ENCODE results near the gene BIK.

BIK gene

DNA sequence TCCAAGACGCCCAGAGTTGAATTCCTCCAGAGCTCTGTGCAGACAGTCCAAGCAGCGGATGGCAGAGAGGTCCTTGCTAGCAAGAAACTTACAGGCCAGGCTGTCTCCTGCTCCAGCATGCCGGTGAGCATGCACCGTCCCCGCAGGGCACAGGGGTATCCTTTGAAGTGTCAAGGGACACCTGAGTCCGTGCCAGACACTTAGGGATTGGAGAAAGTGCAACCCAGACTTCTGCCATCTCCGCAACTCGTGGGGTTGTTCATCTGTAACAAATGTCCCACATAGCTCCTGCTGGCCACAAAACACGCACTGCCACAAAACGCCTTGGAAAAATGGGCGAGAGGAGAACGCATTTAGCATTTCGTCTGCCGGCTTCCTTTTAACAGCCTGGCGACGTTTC lies 54.1 kb downstream of the BIK start:
- DNase-seq = no peak

DNA sequence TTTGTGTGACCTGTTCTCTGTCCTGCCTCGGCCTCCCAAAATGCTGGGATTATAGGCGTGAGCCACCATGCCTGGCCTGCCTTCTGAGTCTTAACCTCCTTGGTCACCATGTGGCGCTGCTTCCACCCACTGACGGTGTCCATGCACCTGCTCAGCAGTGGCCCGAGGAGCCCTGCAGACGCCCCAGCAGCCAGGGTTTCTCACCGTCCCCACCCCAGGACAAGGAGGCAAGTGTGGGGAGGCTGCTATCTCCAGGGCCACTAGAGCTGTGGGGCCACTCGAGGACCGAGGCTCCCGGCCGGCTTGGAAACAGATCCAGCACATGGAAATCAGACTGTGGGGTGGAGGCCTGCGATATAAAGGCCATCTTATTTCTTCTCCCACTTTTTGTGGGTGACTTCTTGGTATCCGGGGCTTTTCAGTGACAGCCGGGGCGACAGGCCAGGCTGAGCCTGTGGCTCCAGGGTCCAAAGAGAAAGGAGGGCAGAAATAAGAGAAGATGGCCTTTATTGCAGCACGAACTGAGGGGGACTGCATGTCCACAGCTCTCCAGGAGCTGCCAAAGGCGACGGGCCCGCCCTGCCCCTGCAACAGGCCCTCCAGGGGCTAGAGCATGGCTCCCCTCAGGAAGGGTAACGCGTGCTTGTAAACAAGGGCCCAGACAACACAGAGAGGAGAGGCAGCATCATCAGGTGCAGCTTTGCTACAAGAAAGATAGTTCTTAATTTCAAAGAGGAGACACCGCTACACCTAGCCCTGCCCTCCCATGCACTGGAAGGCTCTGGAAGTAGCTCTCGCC lies 55.8 kb downstream of the BIK start:
- no peak for DNase-seq

DNA sequence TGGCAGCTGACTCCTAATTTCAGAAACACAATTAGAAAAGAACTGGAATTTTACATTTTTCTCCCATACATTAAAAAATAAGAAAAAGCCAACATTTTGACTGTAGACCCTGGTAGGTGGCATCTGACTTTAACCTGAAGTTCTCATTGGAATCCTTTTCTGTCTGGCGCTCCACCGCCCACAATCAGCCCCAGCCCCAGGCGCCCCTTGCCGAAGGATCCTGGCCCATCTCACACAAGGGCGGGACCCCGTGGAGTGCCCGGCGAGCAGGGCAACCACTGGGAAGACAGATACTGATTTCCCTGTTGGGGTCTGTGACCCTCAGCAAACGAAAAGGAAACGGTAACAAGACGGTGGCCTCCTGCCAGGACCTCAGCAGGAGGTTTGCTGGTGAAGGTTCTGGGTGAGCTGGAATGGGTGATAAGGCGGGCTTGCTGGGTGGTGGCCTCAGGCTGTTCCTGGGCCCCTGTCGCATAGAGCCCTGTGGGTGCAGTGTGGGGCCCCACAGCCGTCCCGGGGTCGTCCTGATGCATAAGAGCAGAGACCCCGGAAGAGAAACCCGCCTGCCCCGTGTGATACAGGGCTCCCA lies 56.5 kb downstream of the BIK start:
- no peak for DNase-seq

DNA sequence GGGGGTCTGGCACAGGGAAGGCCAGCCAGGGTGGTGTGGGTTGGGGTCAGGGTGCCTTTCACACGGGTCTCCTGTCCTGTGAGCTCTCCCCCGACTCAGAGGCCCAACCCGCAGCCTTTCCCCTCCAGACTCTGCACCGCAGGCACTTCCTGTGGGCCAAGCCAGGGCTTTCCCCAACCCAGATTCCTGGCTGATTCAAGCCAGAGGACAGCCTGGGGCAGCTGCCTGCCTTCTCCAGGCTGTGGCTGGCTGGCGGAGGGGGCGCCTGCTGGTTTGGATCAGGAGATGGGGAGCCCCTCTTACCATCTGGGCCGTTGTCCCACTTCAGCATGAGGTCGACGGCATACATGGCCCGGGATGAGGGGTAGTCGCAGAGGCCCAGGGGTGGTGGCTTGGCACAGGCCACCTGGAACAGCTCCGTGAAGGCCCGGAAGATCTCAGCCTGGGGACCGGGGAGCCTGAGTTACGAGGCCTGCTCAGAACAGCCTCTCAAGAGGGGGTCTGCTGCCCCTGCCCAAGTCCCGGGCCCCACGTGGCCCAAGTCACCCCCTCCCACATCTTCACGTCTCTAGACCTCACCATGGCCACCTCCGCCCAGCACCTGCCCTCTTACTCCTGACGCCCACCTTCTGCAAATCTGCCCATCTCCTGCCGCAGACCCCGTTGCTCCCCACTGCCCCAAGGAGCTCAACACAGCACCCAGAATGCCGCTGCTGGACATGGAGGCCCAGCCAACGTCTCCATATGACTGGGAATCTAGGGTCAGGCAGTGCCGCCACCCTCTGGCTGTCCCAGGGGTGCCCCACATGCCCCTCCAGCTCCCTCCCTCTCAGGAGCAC lies 58.1 kb downstream of the BIK start:
- DNase-seq = no peak

DNA sequence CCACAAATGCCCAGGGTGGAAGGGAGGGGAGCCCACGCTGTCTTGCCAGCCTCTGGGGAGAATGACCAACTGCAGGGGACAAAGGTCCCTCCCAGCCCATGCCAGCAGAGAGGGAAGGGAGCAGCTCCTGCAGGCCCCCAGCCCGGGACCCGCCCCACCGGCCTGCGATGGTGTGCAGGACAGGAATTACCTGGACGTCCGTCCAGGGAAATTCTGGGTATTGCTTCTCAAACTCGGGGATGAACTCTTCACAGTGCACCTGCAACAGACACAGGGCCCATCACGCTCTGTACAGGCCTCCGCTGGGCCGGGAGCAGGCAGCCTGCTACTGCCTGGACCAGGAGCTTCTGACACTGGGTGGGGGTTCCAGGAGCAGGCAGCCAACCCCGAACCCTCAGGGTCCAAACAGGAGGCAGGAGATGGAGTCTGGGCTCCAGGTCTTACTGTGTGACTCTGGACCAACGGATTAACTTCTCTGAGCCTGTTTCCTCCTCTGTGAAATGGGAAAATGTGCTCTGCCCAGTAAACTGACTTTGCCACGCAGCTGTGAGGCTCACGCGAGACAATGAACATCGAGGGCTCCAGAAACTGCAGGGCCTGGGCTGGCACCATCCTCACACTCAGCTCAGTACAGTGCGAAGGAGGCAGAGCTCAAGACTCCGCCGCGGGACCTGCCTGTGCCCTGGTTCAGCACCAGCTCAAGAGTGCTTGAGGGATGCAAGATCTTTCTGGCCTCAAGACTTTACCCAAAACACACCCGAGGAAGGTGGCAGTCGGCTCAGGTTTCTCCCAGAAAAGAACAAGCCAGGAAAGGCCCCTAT lies 59.0 kb downstream of the BIK start:
- no peak for DNase-seq

DNA sequence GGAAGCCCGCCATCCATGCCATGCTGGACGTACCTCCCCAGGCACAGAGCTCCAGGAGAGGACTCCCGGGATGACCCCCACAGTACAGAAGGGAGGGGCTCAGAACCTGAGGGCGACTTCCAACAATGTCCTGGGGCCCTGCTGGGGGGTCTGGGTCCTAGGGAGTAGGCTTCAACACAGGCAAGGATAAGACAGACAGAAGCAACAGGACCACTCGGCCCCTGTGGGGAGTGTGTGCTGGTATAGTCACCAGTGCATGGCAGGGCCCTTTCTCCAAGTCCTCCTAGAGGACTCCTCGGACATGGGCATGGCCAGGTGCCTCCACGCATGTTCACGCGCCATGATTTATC lies 59.6 kb downstream of the BIK start:
- no peak for DNase-seq

DNA sequence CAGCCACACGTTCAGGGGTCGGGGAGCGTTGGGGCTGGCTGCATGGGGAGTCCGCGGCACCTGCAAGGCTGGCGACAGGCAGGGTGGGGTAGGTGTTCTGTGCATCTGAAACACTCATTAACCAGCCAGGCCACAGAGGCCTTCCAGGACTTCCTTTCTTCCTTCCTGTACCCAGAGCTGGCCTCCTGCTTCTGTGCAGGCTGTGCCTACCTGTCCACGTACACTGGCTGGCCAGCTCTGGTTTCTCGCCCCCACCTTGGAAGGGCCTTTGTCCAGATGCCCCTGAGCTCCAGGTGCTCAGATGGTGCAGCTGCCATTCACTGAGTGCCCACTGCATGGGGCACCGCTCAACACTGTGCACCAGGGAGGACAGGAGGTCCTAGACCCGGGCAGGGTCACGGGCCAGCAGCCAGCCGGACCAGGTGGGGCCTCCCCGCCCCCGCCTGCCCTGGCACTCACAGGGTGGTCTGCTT lies 60.5 kb downstream of the BIK start:
- DNase-seq = no peak

DNA sequence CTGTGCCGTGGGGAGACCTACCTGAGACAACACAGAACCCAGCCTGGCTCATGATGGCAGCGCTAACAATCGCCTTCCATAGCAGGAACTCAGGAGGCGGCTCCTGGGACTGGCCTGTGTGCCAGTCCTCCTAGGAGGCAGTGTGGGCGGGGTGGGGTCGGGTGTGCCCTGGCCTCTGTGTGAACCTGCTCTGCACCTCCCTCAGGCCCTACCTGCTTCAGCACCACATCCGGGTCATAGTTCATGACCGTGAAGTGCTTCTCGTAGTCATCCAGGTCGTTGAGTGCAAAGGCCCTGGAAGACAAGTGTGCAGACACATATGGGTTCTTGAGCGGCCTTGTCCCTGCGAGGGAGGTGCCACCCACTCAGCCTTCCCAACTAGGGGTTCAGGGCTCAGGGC lies 61.1 kb downstream of the BIK start:
- no peak for DNase-seq

DNA sequence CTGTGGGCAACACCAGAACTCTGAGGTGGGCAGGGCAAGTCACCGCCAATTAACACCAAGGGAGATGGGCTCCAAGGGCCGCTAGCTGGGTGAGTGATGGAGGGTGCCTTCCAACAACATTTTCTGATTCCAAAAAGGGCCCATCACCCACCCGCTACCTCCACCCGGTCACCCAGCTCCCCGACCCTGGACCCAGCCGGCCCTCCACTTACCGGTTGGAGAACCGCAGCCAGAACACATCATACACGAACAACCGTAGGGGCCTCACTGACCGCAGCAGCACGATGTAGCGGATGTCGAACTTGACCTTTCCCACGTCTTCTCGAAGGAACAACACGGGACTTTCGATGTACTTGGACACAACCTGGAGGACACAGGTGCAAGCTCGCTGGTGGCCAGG lies 61.6 kb downstream of the BIK start:
- DNase-seq = no peak

DNA sequence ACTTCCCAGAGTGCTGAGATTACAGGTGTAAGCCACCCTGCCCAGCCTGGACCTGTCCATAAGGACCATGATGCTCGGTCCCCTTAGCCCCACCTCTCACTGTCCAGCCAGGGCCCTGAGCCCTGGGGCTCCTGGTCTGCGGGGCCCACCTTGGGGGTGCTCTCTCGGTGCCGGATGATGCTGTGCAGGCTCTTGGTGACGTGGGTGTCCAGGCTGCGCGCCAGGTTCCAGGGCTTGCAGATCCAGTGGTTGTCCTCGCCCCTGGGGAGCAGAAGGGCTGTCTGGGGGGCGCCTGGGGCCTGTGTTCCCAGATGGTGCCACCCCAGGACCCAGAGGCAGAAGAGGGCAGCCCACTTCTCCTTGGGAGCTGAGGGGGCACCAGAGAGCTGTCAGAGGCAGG lies 63.0 kb downstream of the BIK start:
- DNase-seq = no peak

DNA sequence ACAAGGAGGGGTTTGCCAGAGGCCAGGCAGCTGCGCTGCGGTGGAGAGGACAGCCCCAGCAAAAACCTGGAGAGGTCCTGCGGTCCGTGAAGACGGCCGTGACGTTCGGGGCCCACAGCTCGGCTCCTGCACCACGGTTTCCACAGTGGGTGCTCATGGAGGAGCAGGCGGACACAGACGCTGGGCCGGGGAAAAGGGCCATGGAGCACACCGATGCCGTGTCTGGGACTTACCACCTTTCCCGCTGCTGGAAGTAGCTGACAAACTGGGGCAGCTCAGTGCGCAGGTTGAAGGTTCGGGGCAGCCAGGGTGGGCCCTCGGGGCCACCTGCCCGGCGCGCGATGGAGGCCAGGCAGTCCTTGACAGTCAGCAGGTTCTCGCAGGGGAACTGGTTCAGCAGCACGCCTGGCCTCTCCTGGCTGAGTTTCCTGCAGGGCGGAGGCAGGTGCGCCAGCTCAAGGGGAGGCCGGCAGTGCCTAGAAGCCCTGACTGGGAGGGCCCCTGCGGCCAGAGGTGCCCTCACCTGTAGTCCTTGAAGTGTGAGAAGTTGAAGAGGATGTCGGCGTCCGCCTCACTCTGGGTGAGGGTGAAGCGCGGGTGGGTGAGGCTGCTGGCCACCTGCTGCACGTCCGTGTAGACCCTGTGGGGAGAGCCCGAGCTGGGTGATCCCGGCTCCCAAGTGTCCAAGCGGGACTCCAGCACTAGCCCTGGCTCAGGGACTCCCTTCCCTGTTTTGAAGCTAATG lies 63.6 kb downstream of the BIK start:
- DNase-seq = no peak

DNA sequence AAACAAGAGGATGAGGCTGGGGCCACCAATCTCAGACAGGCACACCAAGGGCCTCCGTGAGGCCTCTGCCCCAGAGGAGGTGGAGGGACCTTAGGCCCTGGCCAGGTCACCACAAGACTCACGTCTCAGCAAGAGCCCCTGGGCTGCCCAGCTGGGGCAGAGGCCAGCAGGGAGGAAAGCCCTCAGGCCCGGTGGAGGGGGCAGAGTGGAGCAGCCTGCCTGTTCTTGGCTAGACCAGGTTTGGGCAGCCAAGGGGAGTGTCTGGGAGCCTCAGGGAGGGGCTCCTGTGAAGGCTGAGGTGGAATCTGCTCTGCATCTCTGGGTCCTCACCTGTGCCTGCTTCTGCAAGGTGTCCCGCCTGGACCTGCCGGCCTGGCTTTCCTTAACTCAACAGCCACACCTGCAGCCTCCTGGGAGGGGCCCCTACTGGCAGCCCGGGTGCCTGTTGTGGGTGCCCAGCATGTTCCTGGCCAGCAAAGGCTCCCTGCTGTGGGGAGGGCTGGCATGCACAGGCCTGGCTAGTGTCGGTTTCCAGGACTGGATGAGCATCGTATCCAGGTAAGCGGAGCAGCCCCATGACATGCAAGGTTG lies 64.5 kb downstream of the BIK start:
- no peak for DNase-seq

DNA sequence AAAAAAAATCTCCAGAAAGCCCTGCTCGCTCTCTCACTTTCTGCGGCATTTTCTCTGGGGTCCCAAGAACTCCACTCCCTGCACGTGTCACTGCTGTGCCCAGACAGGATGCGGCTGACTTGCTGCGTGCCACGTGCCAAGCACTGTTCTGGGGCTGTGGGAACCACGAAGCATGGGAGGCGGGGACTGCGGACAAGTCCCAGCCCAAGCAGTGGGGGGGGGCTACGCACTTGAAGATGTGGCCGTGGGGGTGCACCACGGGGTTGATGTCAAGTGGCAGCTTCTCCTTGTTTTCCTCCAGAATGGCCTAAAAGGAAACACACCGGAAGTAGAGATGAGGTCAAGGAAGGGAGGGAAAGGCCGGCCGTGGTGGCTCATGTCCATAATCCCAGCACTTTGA lies 65.5 kb downstream of the BIK start:
- no peak for DNase-seq

DNA sequence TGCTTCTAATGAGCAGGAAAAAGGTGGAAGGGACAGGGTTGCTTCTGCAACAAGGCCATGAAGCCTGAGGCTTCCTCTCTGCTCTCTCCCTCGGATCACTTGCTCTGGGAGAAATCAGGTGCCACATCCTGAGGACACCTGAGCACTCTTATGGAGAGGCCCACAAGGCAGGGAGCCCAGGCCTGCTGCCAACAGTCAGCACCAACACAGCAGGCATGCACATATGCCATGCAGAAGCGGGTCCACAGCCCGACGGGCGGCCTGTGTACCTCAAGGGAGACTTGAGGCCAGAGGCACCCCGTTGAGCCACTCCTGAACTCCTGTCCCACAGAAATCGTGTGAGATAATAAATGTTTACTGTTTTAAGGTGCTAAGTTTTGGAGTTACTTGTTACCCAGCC lies 66.9 kb downstream of the BIK start:
- no peak for DNase-seq

All from NCI-H1048 (cell line).